Right atrium auricular region (tissue), 2 donors: ENCODE data around the gene TICRR. TPM values are rescaled to one million over a fixed set of nuclear protein-coding genes. Genes with fewer than 3 reads are reported as not detected.

Source experiments
- DNase-seq: peaks from one replicate; pipeline ENCODE4 v3.0.0-alpha.2; 2019; ENCODE audit warnings: low spot score
- H3K27ac ChIP-seq, 2 donors: fragments of 200-600 bp; sonication (generic); 1 replicate in 1 of 2; 2 replicates in 1 of 2; pipeline ENCODE4 v1.5.1; 2016 to 2019
- H3K27me3 ChIP-seq, 2 donors: fragments of 200-600 bp; sonication (generic); one replicate each; pipeline versions ENCODE4 v1.5.1 to v1.6.0; 2017 to 2019
- H3K36me3 ChIP-seq: fragments of 200-600 bp; sonication (generic); one replicate; pipeline ENCODE4 v1.5.1; 2016
- H3K4me1 ChIP-seq, 2 donors: fragments of 200-600 bp; sonication (generic); one replicate each; pipeline versions ENCODE4 v1.5.1 to v1.6.0; 2017 to 2019
- H3K4me3 ChIP-seq, 2 donors: fragments of 200-600 bp; sonication (generic); 1 replicate in 1 of 2; 2 replicates in 1 of 2; pipeline ENCODE4 v1.5.1; 2017 to 2019; ENCODE audit warnings: mild to moderate bottlenecking in 1 of 2, moderate library complexity in 1 of 2
- H3K9me3 ChIP-seq, 2 donors: fragments of 200-600 bp; sonication (generic); one replicate each; pipeline ENCODE4 v1.5.1; 2019
- total RNA-seq, 2 donors: library from RNA; depleted of rRNA; stranded (reverse); fragments of >200 nt; gene quantifications; one replicate each; pipeline ENCODE4 v1.1.0, GENCODE V29; 2016
- TF ChIP-seq, protein P1 (sequence below), 2 donors: fragments of 200-600 bp; sonication (generic); IDR thresholded peaks; one replicate each; pipeline ENCODE4 v1.5.1; 2019; ENCODE audit warnings: antibody characterized with exemption in 2 of 2

Gene TICRR
- total RNA-seq, 2 donors from 2014 or later = not detected

DNA sequence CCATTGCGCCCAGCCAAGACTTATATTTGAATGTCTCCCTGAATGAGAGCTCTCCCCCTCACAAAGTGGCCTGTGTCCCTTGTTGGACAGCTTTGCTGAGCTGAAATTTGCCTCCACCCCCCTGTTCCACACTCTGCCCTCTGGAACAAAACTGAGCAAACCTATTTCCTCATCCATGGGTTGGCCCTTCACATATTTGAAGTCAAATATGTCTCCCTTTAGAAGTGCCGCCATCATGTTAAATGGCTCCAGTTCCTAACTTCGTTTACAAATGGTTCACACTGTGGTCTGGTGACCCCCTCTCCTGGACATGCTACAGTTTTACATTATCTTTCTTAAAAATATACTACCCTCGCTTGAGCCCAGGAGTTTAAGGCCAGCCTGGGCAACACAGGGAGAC is 99.3 kb downstream of the TICRR start:
- no peak overlapping the region for H3K4me3 ChIP-seq
- TF ChIP-seq, protein P1, sequence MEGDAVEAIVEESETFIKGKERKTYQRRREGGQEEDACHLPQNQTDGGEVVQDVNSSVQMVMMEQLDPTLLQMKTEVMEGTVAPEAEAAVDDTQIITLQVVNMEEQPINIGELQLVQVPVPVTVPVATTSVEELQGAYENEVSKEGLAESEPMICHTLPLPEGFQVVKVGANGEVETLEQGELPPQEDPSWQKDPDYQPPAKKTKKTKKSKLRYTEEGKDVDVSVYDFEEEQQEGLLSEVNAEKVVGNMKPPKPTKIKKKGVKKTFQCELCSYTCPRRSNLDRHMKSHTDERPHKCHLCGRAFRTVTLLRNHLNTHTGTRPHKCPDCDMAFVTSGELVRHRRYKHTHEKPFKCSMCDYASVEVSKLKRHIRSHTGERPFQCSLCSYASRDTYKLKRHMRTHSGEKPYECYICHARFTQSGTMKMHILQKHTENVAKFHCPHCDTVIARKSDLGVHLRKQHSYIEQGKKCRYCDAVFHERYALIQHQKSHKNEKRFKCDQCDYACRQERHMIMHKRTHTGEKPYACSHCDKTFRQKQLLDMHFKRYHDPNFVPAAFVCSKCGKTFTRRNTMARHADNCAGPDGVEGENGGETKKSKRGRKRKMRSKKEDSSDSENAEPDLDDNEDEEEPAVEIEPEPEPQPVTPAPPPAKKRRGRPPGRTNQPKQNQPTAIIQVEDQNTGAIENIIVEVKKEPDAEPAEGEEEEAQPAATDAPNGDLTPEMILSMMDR (IDR thresholded peaks at IDR 0.05) = no peak
- H3K4me1 ChIP-seq = peaks cover 0 to 6% of the 10 kb centered on the region in 2 donors
- H3K36me3 ChIP-seq = no peaks in the 10 kb centered on the region
- DNase-seq = no peak
- H3K27ac ChIP-seq = no peak overlapping the region
- H3K27me3 ChIP-seq = no peaks in the 10 kb centered on the region
- no peaks in the 10 kb centered on the region for H3K9me3 ChIP-seq

DNA sequence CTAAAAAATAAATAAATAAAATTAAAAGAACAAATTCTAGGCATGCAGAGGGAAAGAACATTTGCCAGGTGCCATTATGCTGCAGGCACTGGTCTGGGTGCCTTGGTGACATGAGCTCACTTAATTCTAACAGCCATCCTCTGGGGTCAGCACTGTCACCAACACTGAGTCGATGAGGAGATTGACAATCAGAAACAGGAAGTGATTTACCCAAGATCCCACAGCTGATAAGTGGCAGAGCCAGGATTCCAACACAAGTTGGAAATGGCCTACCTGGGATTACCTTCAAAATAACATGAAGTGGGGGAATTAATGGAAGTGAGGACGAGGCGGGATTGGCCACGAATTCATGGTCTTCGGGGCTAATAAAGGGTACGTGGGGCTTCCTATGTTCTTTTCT is 100.3 kb downstream of the TICRR start:
- no peaks in the 10 kb centered on the region for H3K9me3 ChIP-seq
- no peak overlapping the region for H3K27ac ChIP-seq
- no peak for DNase-seq
- TF ChIP-seq, protein P1 (IDR thresholded peaks at IDR 0.05) = no peak
- no peaks in the 10 kb centered on the region for H3K36me3 ChIP-seq
- H3K4me3 ChIP-seq = no peak overlapping the region
- peaks cover 2 to 14% of the 10 kb centered on the region in 2 donors for H3K4me1 ChIP-seq
- H3K27me3 ChIP-seq = no peaks in the 10 kb centered on the region

DNA sequence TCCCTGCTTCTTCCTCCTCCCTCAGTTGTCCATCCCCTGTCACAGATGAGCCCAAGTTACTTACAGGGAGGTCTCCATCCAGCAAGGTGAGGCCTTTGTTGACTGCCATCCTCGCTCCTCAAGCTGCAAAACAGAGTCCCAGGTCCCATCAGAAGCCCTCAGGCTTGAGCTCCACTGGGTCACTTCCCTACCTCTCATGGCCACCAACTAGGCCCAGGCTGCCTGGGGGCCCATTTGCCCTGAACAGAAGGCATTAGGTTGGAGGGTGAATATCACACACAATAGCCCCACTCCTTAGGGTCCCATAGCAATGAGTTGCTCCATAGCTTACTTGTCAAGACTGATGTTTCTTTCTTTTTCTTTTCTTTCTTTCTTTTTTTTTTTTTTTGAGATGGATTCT is 102.1 kb downstream of the TICRR start:
- no peak overlapping the region for H3K27ac ChIP-seq
- no peaks in the 10 kb centered on the region for H3K9me3 ChIP-seq
- no peaks in the 10 kb centered on the region for H3K36me3 ChIP-seq
- H3K27me3 ChIP-seq = no peaks in the 10 kb centered on the region
- DNase-seq = no peak
- H3K4me1 ChIP-seq = peaks cover 2 to 18% of the 10 kb centered on the region in 2 donors
- no peak overlapping the region for H3K4me3 ChIP-seq
- TF ChIP-seq, protein P1 (IDR thresholded peaks at IDR 0.05) = no peak

Other genes with a start within 250 kb of the TICRR start
- gene POLG, start 240.6 kb upstream of the TICRR start, total RNA-seq = 10 to 100 TPM; 36.0 to 37.9 TPM
- under 1 TPM; 0.37 to 0.43 TPM for gene RHCG, start 78.9 kb upstream of the TICRR start, total RNA-seq
- gene KIF7, start 80.0 kb downstream of the TICRR start, total RNA-seq = 1 to 10 TPM; 2.9 to 7.6 TPM
- gene PLIN1, start 103.9 kb downstream of the TICRR start, total RNA-seq = 10 to 100 TPM in 1 of 2 donors, 1 to 10 TPM in 1; 3.6 to 22.6 TPM
- 10 to 100 TPM; 11.6 to 14.8 TPM for gene PEX11A, start 115.3 kb downstream of the TICRR start, total RNA-seq
- gene WDR93, start 115.3 kb downstream of the TICRR start, total RNA-seq = under 1 TPM in 1 of 2 donors, not detected in 1; 0.20 TPM
- gene MESP1, start 175.8 kb downstream of the TICRR start, total RNA-seq = 1 to 10 TPM; 2.3 to 2.4 TPM
- not detected for gene MESP2, start 200.9 kb downstream of the TICRR start, total RNA-seq
- gene ANPEP, start 239.4 kb downstream of the TICRR start, total RNA-seq = 10 to 100 TPM in 1 of 2 donors, 1 to 10 TPM in 1; 8.1 to 22.7 TPM